Activated T-cell treated with anti-CD3 and anti-CD28 coated beads, Interleukin-2, amount 50 U/mL, for 72 hours (primary cell): ENCODE measurements around the gene TCP11. TPM values are rescaled to one million over a fixed set of nuclear protein-coding genes. Genes with fewer than 3 reads are reported as not detected.

Source experiments
- ATAC-seq, 2 donors: fragments of 150-1000 bp; cut with Tn5 transposase; replicated peaks in 1 of 2; 2 replicates each; pipeline ENCODE4 v1.10.0; 2021; ENCODE audit warnings: moderate library complexity in 2 of 2, mild to moderate bottlenecking in 1 of 2
- DNase-seq, 2 donors: peaks; one replicate each; pipeline ENCODE4 v3.0.0; 2021 to 2022; ENCODE audit warnings: mixed read lengths in 1 of 2
- H3K27ac Mint-ChIP-seq: one replicate; pipeline ENCODE4 v1.8.0; 2022; ENCODE audit warnings: mild to moderate bottlenecking, moderate library complexity, mixed read lengths
- H3K27me3 Mint-ChIP-seq: one replicate; pipeline ENCODE4 v1.8.0; 2022; ENCODE audit warnings: low read depth, mixed read lengths
- H3K36me3 Mint-ChIP-seq, 2 donors: one replicate each; pipeline ENCODE4 v1.8.0; 2022; ENCODE audit warnings: mixed read lengths in 2 of 2, mild to moderate bottlenecking in 1 of 2; ENCODE audit not compliant: insufficient read depth in 2 of 2
- H3K4me1 Mint-ChIP-seq: one replicate; pipeline ENCODE4 v1.8.0; 2022; ENCODE audit warnings: low read depth, mixed read lengths
- H3K4me3 Mint-ChIP-seq, 2 donors: one replicate each; pipeline ENCODE4 v1.8.0; 2022; ENCODE audit warnings: mild to moderate bottlenecking in 2 of 2, mixed read lengths in 2 of 2, moderate library complexity in 2 of 2
- H3K9me3 Mint-ChIP-seq, 2 donors: one replicate each; pipeline ENCODE4 v1.8.0; 2022; ENCODE audit warnings: mixed read lengths in 2 of 2
- total RNA-seq, 2 donors: library from RNA; stranded (reverse); gene quantifications; one replicate each; pipeline ENCODE4 v1.2.3, GENCODE V29; 2022

Gene TCP11
- total RNA-seq, 2 donors from 2014 or later: not detected

- no peak for DNase-seq
- Mint-ChIP-seq H3K4me1 (peaks cover 18% of the 10 kb centered on the region), H3K36me3 (peaks cover 4 to 5% of the 10 kb centered on the region in 2 donors), H3K9me3 (peaks cover 5% of the 10 kb centered on the region in 2 donors), H3K27me3 (peaks cover 36% of the 10 kb centered on the region), H3K27ac (no peak overlapping the region), H3K4me3 (no peak overlapping the region)
- no peak for ATAC-seq
Observed at GRCh38 chr6:35166520-35166919, 25.4 kb upstream of the TCP11 start.

DNA sequence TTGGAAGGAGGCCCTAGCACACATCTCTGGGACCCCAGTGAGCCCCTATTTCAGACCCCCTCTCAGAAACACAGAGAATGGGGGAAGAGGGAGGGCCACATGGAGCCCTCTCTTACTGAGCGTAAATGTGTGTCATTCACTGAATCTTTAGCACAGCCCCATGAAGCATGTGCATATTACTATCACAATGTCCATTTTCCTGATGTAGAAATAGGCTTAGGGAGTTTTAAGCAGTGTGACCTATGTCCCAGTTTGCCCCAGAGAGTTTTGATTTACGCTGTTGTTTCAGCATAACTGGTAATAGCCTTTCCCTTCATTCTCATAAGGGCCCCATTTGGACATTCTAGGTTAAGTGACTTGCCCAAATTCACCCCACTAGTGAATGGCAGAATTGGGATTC is 25.0 kb upstream of the TCP11 start:
- peaks cover 18% of the 10 kb centered on the region for H3K4me1 Mint-ChIP-seq
- no peak for ATAC-seq

DNA sequence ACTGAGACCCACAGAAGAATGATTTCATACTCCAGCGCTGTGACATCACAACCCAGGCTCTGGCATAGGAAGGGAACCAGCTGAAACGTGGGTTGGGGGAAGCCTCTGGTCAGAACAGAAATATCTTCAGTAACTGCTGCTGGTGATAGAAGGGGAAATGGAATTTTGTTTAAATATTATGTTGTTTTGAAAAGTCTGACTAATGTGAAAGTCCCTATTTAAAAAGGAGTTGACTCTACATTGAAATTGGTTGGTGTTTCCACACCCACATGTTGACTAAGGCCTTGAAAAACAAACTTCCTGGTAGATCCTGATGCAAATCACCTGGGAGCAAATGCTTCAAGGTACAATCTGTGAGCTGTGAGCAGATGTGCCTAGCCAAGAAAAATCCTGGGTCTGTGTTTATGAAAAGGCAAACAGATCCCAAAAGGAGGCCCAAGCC is 24.5 kb upstream of the TCP11 start:
- no peak overlapping the region for H3K27ac Mint-ChIP-seq
- peaks cover 5% of the 10 kb centered on the region in 2 donors for H3K9me3 Mint-ChIP-seq
- ATAC-seq (no peak), DNase-seq (no peak)
- H3K27me3 Mint-ChIP-seq: peaks cover 41% of the 10 kb centered on the region
- H3K4me3 Mint-ChIP-seq: no peak overlapping the region
- peaks cover 13% of the 10 kb centered on the region for H3K4me1 Mint-ChIP-seq
- peaks cover 4 to 5% of the 10 kb centered on the region in 2 donors for H3K36me3 Mint-ChIP-seq

More for the DNA sequence above, 25.0 kb upstream of the TCP11 start:
- no peak overlapping the region for H3K27ac Mint-ChIP-seq
- H3K9me3 Mint-ChIP-seq: peaks cover 5% of the 10 kb centered on the region in 2 donors
- H3K4me3 Mint-ChIP-seq: no peak overlapping the region
- H3K36me3 Mint-ChIP-seq: peaks cover 4 to 5% of the 10 kb centered on the region in 2 donors
- DNase-seq: no peak
- H3K27me3 Mint-ChIP-seq: peaks cover 40% of the 10 kb centered on the region

- Mint-ChIP-seq H3K36me3 (peaks cover 4 to 5% of the 10 kb centered on the region in 2 donors), H3K9me3 (peaks cover 5% of the 10 kb centered on the region in 2 donors), H3K4me1 (peaks cover 6% of the 10 kb centered on the region), H3K4me3 (no peak overlapping the region), H3K27me3 (peaks cover 37% of the 10 kb centered on the region), H3K27ac (no peak overlapping the region)
- no peak for DNase-seq
- ATAC-seq: no peak
Observed at GRCh38 chr6:35164868-35165267, 23.7 kb upstream of the TCP11 start.

- Mint-ChIP-seq H3K9me3 (peaks cover under 1 to 1% of the 10 kb centered on the region in 2 donors), H3K36me3 (peaks cover under 1 to 2% of the 10 kb centered on the region in 2 donors), H3K27me3 (peaks cover 37% of the 10 kb centered on the region), H3K4me1 (peaks cover 6% of the 10 kb centered on the region), H3K4me3 (no peak overlapping the region), H3K27ac (no peak overlapping the region)
- DNase-seq (no peak), ATAC-seq (no peak)
Observed at GRCh38 chr6:35164277-35164676, 23.1 kb upstream of the TCP11 start.

DNA sequence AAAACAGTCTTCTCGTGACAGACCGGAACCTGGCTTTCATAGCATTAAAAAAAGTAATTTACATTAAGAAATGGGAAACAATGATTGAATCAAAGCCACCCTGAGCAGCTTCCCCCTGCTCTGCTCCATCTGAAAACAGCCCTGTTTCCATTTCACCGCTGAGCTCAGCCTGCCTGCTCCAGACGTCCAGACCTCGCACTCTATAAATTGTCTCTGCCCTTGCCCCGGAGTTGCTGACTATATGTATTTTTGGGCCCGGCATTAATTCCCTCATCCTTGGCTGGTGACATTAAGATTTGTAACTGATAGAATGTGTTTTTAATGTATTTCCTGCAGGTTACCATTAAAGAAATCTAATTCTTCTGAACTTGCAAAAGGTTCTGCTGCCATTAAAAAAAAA is 22.7 kb upstream of the TCP11 start:
- peaks cover 37% of the 10 kb centered on the region for H3K27me3 Mint-ChIP-seq
- no peak overlapping the region for H3K4me3 Mint-ChIP-seq
- no peak overlapping the region for H3K27ac Mint-ChIP-seq
- H3K9me3 Mint-ChIP-seq: no peaks in the 10 kb centered on the region
- peaks cover 6% of the 10 kb centered on the region for H3K4me1 Mint-ChIP-seq
- DNase-seq: no peak
- no peak for ATAC-seq
- no peaks in the 10 kb centered on the region for H3K36me3 Mint-ChIP-seq

- no peaks in the 10 kb centered on the region for H3K9me3 Mint-ChIP-seq
- no peak overlapping the region for H3K27ac Mint-ChIP-seq
- H3K4me1 Mint-ChIP-seq: peaks cover 6% of the 10 kb centered on the region
- H3K27me3 Mint-ChIP-seq: peaks cover 40% of the 10 kb centered on the region
- DNase-seq (no peak), ATAC-seq (no peak)
- no peaks in the 10 kb centered on the region for H3K36me3 Mint-ChIP-seq
- no peak overlapping the region for H3K4me3 Mint-ChIP-seq
Observed at GRCh38 chr6:35161776-35162607, 20.9 kb upstream of the TCP11 start.

GRCh38 chr6:35161266-35161665 is 20.1 kb upstream of the TCP11 start:
- Mint-ChIP-seq H3K4me1 (peaks cover 6% of the 10 kb centered on the region), H3K27ac (no peak overlapping the region), H3K9me3 (no peaks in the 10 kb centered on the region), H3K36me3 (no peaks in the 10 kb centered on the region), H3K27me3 (peaks cover 38% of the 10 kb centered on the region), H3K4me3 (no peak overlapping the region)
- DNase-seq (no peak), ATAC-seq (no peak)

DNA sequence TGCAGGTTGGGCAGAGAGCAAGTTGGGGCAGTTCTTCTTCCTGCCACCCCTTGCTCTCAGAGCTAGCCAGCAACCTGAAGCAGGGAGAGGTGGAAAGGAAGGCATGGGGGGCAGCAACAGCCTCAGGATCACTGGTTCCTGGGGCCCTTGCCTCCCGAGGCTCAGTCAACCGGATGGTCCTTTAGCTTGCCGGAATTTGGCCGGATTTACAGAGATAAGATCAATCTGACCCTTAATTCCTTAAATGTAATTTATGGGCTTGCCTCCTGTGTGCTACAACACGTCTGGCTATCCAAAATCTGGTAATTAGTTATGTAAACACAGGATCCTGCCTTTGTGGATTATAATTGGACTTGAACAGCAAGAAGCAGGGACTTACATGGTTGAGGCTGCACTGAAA is 19.5 kb upstream of the TCP11 start:
- H3K27me3 Mint-ChIP-seq: peaks cover 38% of the 10 kb centered on the region
- H3K9me3 Mint-ChIP-seq: no peaks in the 10 kb centered on the region
- H3K4me1 Mint-ChIP-seq: peaks cover 4% of the 10 kb centered on the region
- H3K4me3 Mint-ChIP-seq: no peak overlapping the region
- no peak for ATAC-seq
- no peak for DNase-seq
- H3K36me3 Mint-ChIP-seq: no peaks in the 10 kb centered on the region
- no peak overlapping the region for H3K27ac Mint-ChIP-seq

GRCh38 chr6:35158520-35158919 is 17.4 kb upstream of the TCP11 start:
- DNase-seq (no peak), ATAC-seq (no peak)
- Mint-ChIP-seq H3K4me3 (no peak overlapping the region), H3K9me3 (no peaks in the 10 kb centered on the region), H3K27me3 (peaks cover 28% of the 10 kb centered on the region), H3K36me3 (no peaks in the 10 kb centered on the region), H3K4me1 (no peaks in the 10 kb centered on the region), H3K27ac (no peak overlapping the region)

DNA sequence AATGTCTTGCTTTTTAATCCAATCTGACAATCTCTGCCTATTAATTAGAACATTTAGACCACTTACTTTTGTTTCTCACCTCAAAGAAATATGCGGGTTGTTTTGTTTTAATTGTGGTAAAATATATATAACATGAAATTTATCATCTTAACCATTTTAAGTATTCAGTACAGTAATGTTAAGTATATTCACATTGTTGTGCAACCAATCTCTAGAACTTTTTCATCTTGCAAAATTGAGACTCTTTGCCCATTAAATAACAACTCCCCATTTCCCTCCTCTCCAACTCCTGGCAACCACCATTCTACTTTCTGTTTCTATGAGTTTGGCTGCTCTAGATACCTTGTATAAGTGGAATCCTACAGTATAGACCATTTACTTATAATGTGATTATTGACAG is 13.8 kb upstream of the TCP11 start:
- Mint-ChIP-seq H3K9me3 (no peaks in the 10 kb centered on the region), H3K4me3 (no peak overlapping the region), H3K4me1 (peaks cover 7% of the 10 kb centered on the region), H3K36me3 (no peaks in the 10 kb centered on the region), H3K27ac (no peak overlapping the region), H3K27me3 (peaks cover 17% of the 10 kb centered on the region)
- no peak for DNase-seq
- ATAC-seq: no peak

DNA sequence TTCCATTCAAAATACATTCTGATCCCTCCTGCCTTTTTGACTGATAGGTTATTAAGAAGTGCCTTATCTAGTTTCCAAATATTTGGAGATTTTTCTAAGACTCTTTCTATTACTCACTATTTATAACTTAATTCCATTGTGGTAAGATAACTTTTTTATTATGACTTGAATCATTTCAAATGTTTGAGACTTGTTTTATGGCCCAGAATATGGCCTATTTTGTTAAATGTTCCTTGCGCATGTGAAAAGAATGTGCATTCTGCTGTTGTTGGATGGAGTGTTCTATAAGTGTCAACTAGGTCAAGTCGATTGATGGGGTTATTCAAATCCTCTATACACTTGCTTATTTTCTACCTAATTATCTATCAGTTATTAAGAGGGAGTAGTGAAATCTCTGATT is 13.1 kb upstream of the TCP11 start:
- Mint-ChIP-seq H3K36me3 (no peaks in the 10 kb centered on the region), H3K4me1 (peaks cover 10% of the 10 kb centered on the region), H3K9me3 (no peaks in the 10 kb centered on the region), H3K27ac (peak overlapping the region; percentile 31), H3K27me3 (peaks cover 20% of the 10 kb centered on the region), H3K4me3 (no peak overlapping the region)
- ATAC-seq (no peak), DNase-seq (no peak)

GRCh38 chr6:35152067-35152707 is 11.0 kb upstream of the TCP11 start:
- H3K4me1 Mint-ChIP-seq: peaks cover 30% of the 10 kb centered on the region
- no peak overlapping the region for H3K27ac Mint-ChIP-seq
- H3K27me3 Mint-ChIP-seq: peaks cover 17% of the 10 kb centered on the region
- ATAC-seq: no peak
- no peak overlapping the region for H3K4me3 Mint-ChIP-seq
- no peaks in the 10 kb centered on the region for H3K9me3 Mint-ChIP-seq
- H3K36me3 Mint-ChIP-seq: no peaks in the 10 kb centered on the region
- DNase-seq: no peak
